ENCODE results near the gene ZNF213.

The ZNF213 gene

DNA sequence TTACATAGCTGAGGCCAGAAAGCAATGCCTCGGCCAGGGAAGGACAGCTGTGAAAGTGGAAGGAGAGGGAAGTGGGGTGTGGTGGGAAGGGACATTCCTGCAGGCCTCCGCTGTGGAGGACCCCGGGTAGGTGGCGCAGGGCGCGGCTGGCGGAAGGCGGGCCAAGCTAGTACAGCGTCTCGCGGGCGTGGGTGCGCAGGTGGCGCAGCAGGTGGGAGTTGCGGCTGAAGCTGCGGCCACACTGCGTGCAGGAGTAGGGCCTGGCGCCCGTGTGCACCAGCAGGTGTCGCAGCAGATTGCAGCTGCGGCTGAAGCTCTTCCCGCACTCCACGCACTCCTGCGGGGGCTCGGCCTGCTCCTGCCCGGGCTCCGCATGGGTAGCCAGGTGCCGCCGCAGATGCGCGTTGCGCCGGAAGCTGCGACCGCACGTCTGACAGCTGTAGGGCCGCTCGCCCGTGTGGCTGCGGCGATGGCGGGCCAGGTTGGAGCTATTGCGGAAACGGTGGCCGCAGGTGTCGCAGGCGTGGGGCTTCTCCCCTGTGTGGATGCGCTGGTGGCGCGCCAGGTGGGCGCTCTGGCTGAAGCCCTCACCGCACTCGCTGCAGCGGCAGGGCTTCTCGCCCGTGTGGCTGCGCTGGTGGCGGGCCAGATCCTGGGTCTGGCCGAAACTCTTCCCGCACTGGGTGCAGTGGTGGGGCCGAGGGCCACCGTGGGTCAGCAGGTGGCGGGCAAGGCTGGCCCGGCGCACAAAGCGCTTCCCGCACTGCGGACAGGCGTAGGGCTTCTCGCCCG lies 45.7 kb upstream of the ZNF213 start:
- DNase-seq (ENCODE audit: insufficient read length, low spot score), result no peak
- FAIRE-seq, result no peak
- TF ChIP-seq, protein P1, sequence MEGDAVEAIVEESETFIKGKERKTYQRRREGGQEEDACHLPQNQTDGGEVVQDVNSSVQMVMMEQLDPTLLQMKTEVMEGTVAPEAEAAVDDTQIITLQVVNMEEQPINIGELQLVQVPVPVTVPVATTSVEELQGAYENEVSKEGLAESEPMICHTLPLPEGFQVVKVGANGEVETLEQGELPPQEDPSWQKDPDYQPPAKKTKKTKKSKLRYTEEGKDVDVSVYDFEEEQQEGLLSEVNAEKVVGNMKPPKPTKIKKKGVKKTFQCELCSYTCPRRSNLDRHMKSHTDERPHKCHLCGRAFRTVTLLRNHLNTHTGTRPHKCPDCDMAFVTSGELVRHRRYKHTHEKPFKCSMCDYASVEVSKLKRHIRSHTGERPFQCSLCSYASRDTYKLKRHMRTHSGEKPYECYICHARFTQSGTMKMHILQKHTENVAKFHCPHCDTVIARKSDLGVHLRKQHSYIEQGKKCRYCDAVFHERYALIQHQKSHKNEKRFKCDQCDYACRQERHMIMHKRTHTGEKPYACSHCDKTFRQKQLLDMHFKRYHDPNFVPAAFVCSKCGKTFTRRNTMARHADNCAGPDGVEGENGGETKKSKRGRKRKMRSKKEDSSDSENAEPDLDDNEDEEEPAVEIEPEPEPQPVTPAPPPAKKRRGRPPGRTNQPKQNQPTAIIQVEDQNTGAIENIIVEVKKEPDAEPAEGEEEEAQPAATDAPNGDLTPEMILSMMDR (IDR thresholded peaks at IDR 0.05; ENCODE audit: insufficient read depth, missing control alignments), result no peak

DNA sequence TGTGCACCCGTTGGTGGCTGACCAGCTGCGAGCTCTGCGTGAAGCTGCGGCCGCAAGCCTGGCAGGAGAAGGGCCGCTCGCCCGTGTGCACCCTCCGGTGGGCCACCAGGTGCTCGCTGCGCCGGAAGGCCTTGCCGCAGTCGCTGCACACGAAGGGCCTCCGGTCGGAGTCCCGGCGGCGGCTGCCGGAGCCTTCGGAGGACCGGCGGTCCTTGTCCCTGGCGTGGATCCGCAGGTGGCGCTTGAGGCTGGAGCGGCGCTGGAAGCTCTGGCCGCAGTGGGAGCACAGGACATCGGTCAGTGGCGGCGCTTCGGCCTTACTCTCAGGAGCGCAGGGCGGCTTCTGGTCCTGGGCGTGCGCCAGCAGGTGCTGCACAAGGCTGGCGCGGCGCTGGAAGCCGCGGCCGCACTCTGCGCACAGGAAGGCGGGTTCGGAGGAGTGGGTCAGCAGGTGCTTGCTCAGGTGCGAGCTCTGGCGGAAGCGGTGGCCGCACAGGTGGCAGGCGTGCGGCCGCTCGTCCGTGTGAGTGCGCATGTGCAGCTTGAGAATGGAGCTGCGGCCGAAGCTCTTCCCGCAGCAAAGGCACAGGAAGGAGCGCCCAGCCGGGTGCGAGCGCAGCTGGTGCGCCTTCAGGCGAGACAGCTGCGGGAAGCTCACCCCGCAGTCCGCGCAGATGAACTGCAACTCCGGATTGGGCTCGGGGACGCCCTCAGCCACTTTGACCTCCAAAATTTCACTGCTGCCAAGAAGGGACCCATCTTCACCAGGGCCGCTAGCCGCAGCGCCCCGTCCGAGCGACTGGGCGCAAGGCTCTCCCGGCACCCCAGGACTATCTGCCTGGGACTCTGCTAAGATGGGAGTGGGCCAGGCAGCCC lies 44.9 kb upstream of the ZNF213 start:
- no peak for DNase-seq (ENCODE audit: insufficient read length, low spot score)

DNA sequence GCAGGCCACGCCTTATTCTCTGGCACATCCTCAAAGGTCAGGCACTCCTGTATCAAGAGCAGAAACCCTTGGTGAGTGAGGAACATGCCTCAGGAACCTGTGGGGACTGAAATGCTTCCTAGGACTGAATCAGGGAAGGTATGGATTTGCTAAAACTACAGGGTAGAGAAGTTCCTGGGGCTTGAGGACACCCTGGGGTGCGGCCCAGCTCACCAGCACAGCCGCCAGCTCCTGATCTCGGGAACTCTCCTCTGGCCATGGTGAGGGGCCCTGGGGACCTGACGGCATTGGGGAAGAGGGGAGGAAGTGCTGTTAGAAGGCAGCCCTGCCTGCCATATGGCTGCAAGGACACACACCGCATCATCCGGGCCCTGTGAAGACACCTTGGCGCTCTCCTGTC lies 43.3 kb upstream of the ZNF213 start:
- DNase-seq (ENCODE audit: insufficient read length, low spot score) (no peak), FAIRE-seq (no peak)
- TF ChIP-seq, protein P1 (IDR thresholded peaks at IDR 0.05; ENCODE audit: insufficient read depth, missing control alignments), result no peak

More for the DNA sequence above, 44.9 kb upstream of the ZNF213 start:
- TF ChIP-seq, protein P1 (IDR thresholded peaks at IDR 0.05; ENCODE audit: insufficient read depth, missing control alignments), result no peak
- FAIRE-seq, result no peak

DNA sequence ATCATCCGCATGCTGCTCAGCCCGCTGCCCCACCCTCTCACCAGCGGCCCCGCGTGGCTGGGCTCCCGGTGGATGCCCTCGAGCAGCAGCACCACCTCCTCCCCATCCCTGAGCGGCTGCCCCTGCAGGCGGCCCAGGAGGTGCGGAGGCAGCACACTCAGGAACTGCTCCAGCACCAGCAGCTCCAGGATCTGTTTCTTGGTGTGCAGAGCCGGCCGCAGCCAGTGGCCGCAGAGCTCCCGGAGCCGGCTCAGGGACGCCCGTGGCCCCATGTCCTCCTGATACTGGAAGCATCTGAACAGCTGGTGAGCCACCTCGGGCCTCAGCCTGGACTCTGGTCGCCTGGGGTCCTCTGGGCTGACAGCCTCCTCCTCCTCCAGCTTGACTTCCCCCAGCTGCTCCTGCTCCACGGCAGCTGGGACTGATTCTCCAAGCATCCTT lies 42.3 kb upstream of the ZNF213 start:
- TF ChIP-seq, protein P1 (IDR thresholded peaks at IDR 0.05; ENCODE audit: insufficient read depth, missing control alignments), result no peak
- no peak for DNase-seq (ENCODE audit: insufficient read length, low spot score)
- no peak for FAIRE-seq

DNA sequence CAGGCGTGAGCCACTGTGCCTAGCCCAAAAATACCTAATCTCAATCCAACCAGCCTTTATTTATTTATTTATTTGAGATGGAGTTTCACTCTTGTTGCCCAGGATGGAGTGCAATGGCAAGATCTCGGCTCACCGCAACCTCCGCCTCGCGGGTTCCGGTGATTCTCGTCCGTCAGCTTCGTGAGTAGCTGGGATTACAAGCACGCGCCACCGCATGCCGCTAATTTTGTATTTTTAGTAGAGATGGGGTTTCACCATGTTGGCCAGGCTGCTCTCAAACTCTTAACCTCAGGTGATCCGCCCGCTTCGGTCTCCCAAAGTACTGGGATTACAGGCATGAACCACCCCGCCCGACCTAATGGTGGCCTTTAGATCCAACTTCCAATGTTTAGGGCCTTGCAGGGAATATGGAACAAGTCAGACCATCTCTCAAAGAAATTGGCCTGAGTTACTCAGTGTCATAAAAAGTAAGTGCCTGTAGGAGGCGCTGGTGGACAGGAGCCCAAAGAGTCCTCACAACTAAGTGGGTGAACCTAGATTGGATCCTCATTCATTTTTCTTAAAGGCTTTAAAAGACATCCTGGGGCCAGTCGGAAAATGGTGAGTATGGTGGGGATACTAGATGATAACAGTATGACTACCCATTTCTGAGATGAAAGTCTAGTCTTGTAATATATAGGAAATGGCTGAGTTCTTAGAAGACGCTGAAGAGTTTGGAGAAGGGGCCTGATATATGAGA lies 40.4 kb upstream of the ZNF213 start:
- TF ChIP-seq, protein P1 (IDR thresholded peaks at IDR 0.05; ENCODE audit: insufficient read depth, missing control alignments), result peak; percentile 47
- DNase-seq (ENCODE audit: insufficient read length, low spot score) (peak; percentile 84), FAIRE-seq (no peak)

DNA sequence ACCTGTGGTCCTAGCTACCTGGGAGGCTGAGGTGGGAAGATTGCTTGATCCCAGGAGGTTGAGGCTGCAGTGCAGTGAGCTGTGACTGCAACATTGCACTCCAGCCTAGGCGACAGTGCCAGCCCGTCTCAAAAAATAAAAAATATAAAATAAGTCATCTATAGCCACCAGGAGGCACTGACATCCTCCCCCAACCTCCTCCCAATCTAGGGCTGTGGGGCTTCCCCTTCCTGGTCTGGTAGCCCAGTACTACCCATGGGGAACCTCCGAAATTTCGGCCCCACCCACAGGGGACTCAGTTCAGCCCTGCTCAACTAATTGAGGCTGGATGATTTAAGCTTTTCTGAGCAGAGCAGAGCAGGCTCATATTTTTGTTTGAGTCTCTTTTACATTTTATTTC lies 39.0 kb upstream of the ZNF213 start:
- TF ChIP-seq, protein P1 (IDR thresholded peaks at IDR 0.05; ENCODE audit: insufficient read depth, missing control alignments), result peak; percentile 21
- DNase-seq (ENCODE audit: insufficient read length, low spot score) (no peak), FAIRE-seq (no peak)
